HepG2 (cell line): ENCODE data around the gene TGM2. TPM values are rescaled to one million over a fixed set of nuclear protein-coding genes. Genes with fewer than 3 reads are reported as not detected.

ENCODE experiments used
- CEBPB ChIP-seq: IDR thresholded peaks from 2 replicates; pipeline ENCODE4 v1.6.1; 2011; ENCODE audit warnings: low read depth, low read length, improper control_type of control experiment, borderline replicate concordance
- ESRRA ChIP-seq: sonication (generic); formaldehyde crosslinking; IDR thresholded peaks from 2 replicates; pipeline ENCODE4 v1.5.1; 2020; ENCODE audit warnings: mild to moderate bottlenecking, low read depth, missing genetic modification reagents
- HDAC2 ChIP-seq: sonication (generic); formaldehyde crosslinking; IDR thresholded peaks from 2 replicates; pipeline ENCODE4 v1.4.0; 2020; ENCODE audit warnings: missing genetic modification reagents
- HDAC6 ChIP-seq: fragments of 200-600 bp; sonication (generic); IDR thresholded peaks from 2 replicates; pipeline ENCODE4 v1.7.0; 2017; ENCODE audit warnings: mild to moderate bottlenecking, antibody characterized with exemption, low read length, low read depth
- IRX3 ChIP-seq: sonication (generic); formaldehyde crosslinking; IDR thresholded peaks from 2 replicates; pipeline ENCODE4 v1.8.1; 2023; ENCODE audit warnings: mild to moderate bottlenecking, low read depth, missing genetic modification reagents, borderline replicate concordance
- KDM5A ChIP-seq: fragments of 200-600 bp; sonication (generic); IDR thresholded peaks from 2 replicates; pipeline ENCODE4 v1.7.0; 2018; ENCODE audit warnings: antibody characterized with exemption, mild to moderate bottlenecking, low read length, borderline replicate concordance
- MAFF ChIP-seq: IDR thresholded peaks from 2 replicates; pipeline ENCODE4 v1.6.1; 2011; ENCODE audit warnings: low read depth, low read length, improper control_type of control experiment
- MTF2 ChIP-seq: sonication (generic); formaldehyde crosslinking; IDR thresholded peaks from 2 replicates; pipeline ENCODE4 v1.5.0; 2020; ENCODE audit warnings: missing genetic modification reagents, borderline replicate concordance
- NFKBIZ ChIP-seq: IDR thresholded peaks from 2 replicates; pipeline ENCODE4 v1.6.1; 2018; ENCODE audit warnings: missing genetic modification reagents, missing compliant biosample characterization
- NR2F6 ChIP-seq, 2 experiments: IDR thresholded peaks; 2 replicates each; pipeline ENCODE4 v1.6.1; 2016; ENCODE audit warnings: antibody characterized with exemption in 1 of 2, mild to moderate bottlenecking in 1 of 2
- POLR2G ChIP-seq: fragments of 200-400 bp; formaldehyde crosslinking; IDR thresholded peaks from 2 replicates; pipeline ENCODE4 v1.6.1; 2018; ENCODE audit warnings: mild to moderate bottlenecking, low read depth, low read length, moderate library complexity
- SMAD3 ChIP-seq: sonication (generic); formaldehyde crosslinking; IDR thresholded peaks from 2 replicates; pipeline ENCODE4 v1.4.0; 2020; ENCODE audit warnings: missing genetic modification reagents
- YEATS2 ChIP-seq: sonication (generic); formaldehyde crosslinking; IDR thresholded peaks from 2 replicates; pipeline ENCODE4 v1.4.0; 2020; ENCODE audit warnings: missing genetic modification reagents, borderline replicate concordance
- ZNF616 ChIP-seq: sonication (generic); formaldehyde crosslinking; IDR thresholded peaks from 2 replicates; pipeline ENCODE4 v1.5.0; 2020; ENCODE audit warnings: low read depth, mild to moderate bottlenecking, missing genetic modification reagents
- ZNF720 ChIP-seq: sonication (generic); formaldehyde crosslinking; IDR thresholded peaks from 2 replicates; pipeline ENCODE4 v1.4.0; 2020; ENCODE audit warnings: missing genetic modification reagents
- polyA plus RNA-seq, 8 experiments: library from polyadenylated mRNA; depleted of rRNA in 3 of 8; stranded (reverse) in 7 of 8; unstranded in 1 of 8; fragments of >200 nt; fragmentation: Illumina TruSeq in 4 of 8; extraction: Trizol in 4 of 8; gene quantifications; 2 replicates each; pipeline versions ENCODE4 v1.2.1 to v1.2.3, GENCODE V29; 2011 to 2016; ENCODE audit warnings: low read depth in 4 of 8, missing spikeins in 1 of 8, mixed read lengths in 1 of 8; ENCODE audit not compliant: insufficient read depth in 1 of 8
- total RNA-seq, 5 experiments: library from RNA; depleted of rRNA; stranded (reverse); fragments of >200 nt; fragmentation: Illumina TruSeq; extraction: Trizol; gene quantifications; 2 replicates each; pipeline ENCODE4 v1.2.3, GENCODE V29; 2016; ENCODE audit warnings: low read depth in 1 of 5
- TF ChIP-seq, protein P1 (sequence below): IDR thresholded peaks from 2 replicates; pipeline ENCODE4 v1.6.1; 2012; ENCODE audit warnings: inconsistent platforms
- TF ChIP-seq, protein P2 (sequence below): sonication (generic); formaldehyde crosslinking; IDR thresholded peaks from 2 replicates; pipeline ENCODE4 v1.9.0; 2021; ENCODE audit warnings: missing genetic modification reagents, borderline replicate concordance
- TF ChIP-seq, protein P3 (sequence below): sonication (generic); formaldehyde crosslinking; IDR thresholded peaks from 2 replicates; pipeline ENCODE4 v1.5.0; 2020; ENCODE audit warnings: missing genetic modification reagents
- TF ChIP-seq, protein P4 (sequence below): IDR thresholded peaks from 2 replicates; pipeline ENCODE4 v1.6.1; 2016
- TF ChIP-seq, protein P5 (sequence below): sonication (generic); formaldehyde crosslinking; IDR thresholded peaks from 2 replicates; pipeline ENCODE4 v1.9.0; 2021; ENCODE audit warnings: missing genetic modification reagents, mild to moderate bottlenecking, borderline replicate concordance
- TF ChIP-seq, protein P6 (sequence below): sonication (generic); formaldehyde crosslinking; IDR thresholded peaks from 2 replicates; pipeline ENCODE4 v1.5.0; 2020; ENCODE audit warnings: missing genetic modification reagents

The TGM2 gene
- total and polyA plus RNA-seq, 2 of the 13 experiments (the other 11 are each of a cell fraction or from before 2014, with no cell fraction given): 4.2 to 46.4 TPM

DNA sequence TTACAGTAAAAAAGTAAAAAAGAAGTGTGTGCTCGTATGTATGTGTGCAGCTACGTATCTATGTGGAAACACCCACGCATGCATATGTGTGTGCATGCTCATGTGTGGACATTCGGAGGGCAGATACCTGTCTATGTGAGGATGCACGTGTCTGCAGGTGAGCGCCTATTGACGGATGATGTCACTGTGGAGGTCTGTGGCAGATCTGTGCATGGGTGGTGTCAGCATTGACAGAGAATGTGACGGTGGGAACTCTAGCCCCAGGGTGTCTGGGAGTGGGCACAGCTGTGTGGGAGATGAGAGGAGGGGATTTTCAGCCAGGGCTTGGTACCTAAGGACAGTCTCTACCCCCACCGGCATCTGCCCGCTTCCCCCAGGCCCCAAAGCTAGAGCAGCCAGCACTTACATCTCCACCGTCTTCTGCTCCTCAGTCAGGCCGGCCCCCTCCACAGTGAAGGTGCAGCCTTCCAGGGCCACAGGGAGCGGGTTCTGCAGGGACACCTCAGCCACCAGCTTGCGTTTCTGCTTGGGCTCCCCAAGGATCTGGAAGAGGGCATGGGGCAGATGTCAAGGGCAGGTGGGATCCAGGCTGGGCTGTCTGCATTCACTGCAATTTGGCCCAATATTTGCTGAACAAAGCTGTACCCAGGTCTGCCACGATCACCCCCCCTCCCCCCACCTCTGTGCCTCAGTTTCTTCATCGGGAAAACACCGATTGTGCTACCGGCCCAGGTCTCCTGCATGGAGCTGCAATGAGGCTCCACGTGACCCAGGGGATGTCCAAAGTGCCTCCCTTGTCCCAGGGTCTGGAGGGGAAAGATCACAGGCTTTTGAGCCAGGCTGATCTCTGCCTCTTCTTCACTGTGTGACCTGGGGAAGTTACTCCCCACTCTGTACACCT is 34.1 kb downstream of the TGM2 start (continued):
- TF ChIP-seq, protein P1, sequence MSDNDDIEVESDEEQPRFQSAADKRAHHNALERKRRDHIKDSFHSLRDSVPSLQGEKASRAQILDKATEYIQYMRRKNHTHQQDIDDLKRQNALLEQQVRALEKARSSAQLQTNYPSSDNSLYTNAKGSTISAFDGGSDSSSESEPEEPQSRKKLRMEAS: 0 out of 2 replicates have a peak, but pooled peaks have one; percentile 32
- TF ChIP-seq ZNF616: no peak
- TF ChIP-seq, protein P2, sequence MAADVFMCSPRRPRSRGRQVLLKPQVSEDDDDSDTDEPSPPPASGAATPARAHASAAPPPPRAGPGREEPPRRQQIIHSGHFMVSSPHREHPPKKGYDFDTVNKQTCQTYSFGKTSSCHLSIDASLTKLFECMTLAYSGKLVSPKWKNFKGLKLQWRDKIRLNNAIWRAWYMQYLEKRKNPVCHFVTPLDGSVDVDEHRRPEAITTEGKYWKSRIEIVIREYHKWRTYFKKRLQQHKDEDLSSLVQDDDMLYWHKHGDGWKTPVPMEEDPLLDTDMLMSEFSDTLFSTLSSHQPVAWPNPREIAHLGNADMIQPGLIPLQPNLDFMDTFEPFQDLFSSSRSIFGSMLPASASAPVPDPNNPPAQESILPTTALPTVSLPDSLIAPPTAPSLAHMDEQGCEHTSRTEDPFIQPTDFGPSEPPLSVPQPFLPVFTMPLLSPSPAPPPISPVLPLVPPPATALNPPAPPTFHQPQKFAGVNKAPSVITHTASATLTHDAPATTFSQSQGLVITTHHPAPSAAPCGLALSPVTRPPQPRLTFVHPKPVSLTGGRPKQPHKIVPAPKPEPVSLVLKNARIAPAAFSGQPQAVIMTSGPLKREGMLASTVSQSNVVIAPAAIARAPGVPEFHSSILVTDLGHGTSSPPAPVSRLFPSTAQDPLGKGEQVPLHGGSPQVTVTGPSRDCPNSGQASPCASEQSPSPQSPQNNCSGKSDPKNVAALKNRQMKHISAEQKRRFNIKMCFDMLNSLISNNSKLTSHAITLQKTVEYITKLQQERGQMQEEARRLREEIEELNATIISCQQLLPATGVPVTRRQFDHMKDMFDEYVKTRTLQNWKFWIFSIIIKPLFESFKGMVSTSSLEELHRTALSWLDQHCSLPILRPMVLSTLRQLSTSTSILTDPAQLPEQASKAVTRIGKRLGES (CRISPR knock-in tag): no peak
- TF ChIP-seq MAFF: no peak
- no peak for TF ChIP-seq IRX3 (CRISPR knock-in tag)
- no peak for TF ChIP-seq POLR2G
- no peak for TF ChIP-seq HDAC2
- TF ChIP-seq, protein P3, sequence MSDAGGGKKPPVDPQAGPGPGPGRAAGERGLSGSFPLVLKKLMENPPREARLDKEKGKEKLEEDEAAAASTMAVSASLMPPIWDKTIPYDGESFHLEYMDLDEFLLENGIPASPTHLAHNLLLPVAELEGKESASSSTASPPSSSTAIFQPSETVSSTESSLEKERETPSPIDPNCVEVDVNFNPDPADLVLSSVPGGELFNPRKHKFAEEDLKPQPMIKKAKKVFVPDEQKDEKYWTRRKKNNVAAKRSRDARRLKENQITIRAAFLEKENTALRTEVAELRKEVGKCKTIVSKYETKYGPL (CRISPR knock-in tag): no peak
- TF ChIP-seq HDAC6: no peak
- TF ChIP-seq MTF2: no peak
- TF ChIP-seq KDM5A: no peak
- no peak for TF ChIP-seq SMAD3 (CRISPR knock-in tag)
- TF ChIP-seq, protein P4, sequence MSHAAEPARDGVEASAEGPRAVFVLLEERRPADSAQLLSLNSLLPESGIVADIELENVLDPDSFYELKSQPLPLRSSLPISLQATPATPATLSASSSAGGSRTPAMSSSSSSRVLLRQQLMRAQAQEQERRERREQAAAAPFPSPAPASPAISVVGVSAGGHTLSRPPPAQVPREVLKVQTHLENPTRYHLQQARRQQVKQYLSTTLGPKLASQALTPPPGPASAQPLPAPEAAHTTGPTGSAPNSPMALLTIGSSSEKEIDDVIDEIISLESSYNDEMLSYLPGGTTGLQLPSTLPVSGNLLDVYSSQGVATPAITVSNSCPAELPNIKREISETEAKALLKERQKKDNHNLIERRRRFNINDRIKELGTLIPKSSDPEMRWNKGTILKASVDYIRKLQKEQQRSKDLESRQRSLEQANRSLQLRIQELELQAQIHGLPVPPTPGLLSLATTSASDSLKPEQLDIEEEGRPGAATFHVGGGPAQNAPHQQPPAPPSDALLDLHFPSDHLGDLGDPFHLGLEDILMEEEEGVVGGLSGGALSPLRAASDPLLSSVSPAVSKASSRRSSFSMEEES (CRISPR knock-in tag): 0 out of 2 replicates have a peak, but pooled peaks have one; percentile 23
- no peak for TF ChIP-seq CEBPB
- TF ChIP-seq, protein P5, sequence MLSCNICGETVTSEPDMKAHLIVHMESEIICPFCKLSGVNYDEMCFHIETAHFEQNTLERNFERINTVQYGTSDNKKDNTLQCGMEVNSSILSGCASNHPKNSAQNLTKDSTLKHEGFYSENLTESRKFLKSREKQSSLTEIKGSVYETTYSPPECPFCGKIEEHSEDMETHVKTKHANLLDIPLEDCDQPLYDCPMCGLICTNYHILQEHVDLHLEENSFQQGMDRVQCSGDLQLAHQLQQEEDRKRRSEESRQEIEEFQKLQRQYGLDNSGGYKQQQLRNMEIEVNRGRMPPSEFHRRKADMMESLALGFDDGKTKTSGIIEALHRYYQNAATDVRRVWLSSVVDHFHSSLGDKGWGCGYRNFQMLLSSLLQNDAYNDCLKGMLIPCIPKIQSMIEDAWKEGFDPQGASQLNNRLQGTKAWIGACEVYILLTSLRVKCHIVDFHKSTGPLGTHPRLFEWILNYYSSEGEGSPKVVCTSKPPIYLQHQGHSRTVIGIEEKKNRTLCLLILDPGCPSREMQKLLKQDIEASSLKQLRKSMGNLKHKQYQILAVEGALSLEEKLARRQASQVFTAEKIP: no peak
- TF ChIP-seq NR2F6 (IDR thresholded peaks at IDR 0.05): no peak
- no peak for TF ChIP-seq NR2F6 (CRISPR knock-in tag; IDR thresholded peaks at IDR 0.05)
- TF ChIP-seq ZNF720 (CRISPR knock-in tag): no peak
- TF ChIP-seq NFKBIZ (CRISPR knock-in tag): no peak
- TF ChIP-seq YEATS2 (CRISPR knock-in tag): no peak
- TF ChIP-seq, protein P6, sequence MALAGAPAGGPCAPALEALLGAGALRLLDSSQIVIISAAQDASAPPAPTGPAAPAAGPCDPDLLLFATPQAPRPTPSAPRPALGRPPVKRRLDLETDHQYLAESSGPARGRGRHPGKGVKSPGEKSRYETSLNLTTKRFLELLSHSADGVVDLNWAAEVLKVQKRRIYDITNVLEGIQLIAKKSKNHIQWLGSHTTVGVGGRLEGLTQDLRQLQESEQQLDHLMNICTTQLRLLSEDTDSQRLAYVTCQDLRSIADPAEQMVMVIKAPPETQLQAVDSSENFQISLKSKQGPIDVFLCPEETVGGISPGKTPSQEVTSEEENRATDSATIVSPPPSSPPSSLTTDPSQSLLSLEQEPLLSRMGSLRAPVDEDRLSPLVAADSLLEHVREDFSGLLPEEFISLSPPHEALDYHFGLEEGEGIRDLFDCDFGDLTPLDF: no peak
- TF ChIP-seq ESRRA (CRISPR knock-in tag): no peak
